ENCODE data around the gene CYP21A2.
A peak's percentile ranks its signal among the peaks of the same experiment; 100 is the strongest.
"Not testable (repeated sequence)": the region's sequence is repeated elsewhere in the genome, so short reads cannot be mapped to it uniquely, and the experiment has no call there.

CYP21A2 gene

DNA sequence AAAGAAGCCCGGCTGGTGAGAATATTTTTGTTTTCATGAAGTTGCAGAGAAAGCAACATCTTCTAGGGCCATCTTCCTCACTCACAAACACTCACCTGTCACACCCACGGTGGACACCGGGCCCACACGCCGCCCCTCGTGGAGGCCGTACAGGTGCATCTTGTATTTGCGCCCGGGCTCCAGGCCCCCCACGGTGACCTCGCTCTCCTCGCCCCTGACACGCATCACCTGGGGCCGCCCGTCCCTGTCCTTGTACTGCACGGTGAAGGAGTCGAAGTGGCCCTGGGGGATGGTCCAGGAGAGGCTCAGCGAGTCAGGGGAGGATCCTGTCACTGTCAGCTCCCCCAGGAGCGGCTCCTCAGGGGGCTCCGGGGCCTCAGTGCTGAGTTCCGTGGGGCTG, 17.5 kb downstream of the CYP21A2 start:
- DNase-seq (ENCODE audit: low spot score) = not testable (repeated sequence)

DNA sequence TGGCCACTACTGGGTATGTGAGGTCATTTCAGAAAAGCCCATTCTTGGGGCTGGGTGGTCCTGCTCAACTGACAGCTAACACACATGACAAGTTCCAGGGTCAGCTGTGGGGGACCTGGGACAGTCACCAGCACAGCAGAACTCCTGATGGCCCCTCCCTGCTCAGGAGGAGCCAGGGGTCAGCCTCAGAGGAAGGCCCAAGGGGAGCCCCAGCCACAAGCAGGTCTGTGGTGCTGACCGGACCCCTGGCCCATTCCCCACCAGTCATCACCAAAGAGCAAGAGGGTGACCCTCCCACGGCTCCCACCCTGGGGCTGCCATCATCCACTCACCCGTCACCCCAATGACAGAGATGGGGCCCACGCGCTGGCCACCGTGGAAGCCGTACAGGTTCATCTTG, 18.0 kb downstream of the CYP21A2 start:
- DNase-seq (ENCODE audit: low spot score) = no peak

DNA sequence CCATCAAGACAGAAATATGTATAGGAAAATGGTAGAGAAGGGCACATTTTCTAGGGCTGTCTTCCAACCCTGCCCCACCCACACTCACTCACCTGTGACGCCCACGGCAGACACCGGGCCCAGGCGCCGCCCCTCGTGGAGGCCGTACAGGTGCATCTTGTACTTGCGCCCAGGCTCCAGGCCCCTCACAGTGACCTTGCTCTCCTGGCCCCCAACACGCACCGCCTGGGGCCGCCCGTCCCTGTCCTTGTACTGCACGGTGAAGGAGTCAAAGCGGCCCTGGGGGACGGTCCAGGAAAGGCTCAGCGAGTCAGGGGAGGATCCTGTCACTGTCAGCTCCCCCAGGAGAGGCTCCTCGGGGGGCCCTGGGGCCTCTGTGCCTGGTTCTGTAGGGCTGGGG, 19.8 kb downstream of the CYP21A2 start:
- no peak for DNase-seq (ENCODE audit: low spot score)

GRCh38 chr6:32058511-32058963, 20.3 kb downstream of the CYP21A2 start:
- DNase-seq (ENCODE audit: low spot score) = no peak

DNA sequence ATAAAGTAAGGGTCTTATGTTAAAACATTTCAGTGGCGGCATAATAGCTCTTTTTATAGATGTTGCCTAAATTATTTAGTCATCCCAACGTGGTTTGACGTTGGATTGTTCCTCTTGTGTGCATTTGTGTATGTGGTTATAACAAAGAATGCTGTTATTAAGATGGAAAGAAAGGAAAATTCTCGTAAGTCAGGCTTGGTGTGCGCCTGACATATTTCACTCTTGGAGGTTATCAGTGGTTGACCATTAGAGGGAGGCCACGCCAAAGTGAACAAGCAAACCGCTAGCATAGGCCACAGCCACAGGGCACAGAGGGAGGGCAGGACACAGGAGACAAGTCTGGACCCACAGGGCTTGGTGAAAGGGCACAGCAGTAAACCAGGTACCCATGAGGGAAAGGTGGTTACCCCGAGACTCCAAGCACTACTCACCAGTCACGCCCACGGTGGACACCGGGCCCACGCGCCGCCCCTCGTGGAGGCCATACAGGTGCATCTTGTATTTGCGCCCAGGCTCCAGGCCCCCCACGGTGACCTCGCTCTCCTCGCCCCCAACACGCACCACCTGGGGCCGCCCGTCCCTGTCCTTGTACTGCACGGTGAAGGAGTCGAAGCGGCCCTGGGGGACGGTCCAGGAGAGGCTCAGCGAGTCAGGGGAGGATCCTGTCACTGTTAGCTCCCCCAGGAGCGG, 22.9 kb downstream of the CYP21A2 start:
- no peak for DNase-seq (ENCODE audit: low spot score)

- DNase-seq (ENCODE audit: low spot score) = no peak
These were observed 26.5 kb downstream of the CYP21A2 start for GRCh38 chr6:32064706-32065105.

DNA sequence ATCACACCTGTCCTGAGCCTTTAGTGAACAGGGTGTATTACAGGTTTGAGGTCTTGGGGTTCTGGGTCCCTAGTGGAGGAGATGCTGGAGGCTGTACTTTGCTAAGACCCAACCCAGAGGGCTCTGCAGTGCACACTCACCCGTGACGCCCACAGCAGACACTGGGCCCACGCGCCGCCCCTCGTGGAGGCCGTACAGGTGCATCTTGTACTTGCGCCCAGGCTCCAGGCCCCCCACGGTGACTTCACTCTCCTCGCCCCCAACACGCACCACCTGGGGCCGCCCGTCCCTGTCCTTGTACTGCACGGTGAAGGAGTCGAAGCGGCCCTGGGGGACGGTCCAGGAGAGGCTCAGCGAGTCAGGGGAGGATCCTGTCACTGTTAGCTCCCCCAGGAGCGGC, 29.3 kb downstream of the CYP21A2 start:
- not testable (repeated sequence) for DNase-seq (ENCODE audit: low spot score)

GRCh38 chr6:32068315-32068714, 30.1 kb downstream of the CYP21A2 start:
- DNase-seq (ENCODE audit: low spot score) = not testable (repeated sequence)

- no peak for DNase-seq (ENCODE audit: low spot score)
These were observed 30.7 kb downstream of the CYP21A2 start for GRCh38 chr6:32068867-32069266.

DNA sequence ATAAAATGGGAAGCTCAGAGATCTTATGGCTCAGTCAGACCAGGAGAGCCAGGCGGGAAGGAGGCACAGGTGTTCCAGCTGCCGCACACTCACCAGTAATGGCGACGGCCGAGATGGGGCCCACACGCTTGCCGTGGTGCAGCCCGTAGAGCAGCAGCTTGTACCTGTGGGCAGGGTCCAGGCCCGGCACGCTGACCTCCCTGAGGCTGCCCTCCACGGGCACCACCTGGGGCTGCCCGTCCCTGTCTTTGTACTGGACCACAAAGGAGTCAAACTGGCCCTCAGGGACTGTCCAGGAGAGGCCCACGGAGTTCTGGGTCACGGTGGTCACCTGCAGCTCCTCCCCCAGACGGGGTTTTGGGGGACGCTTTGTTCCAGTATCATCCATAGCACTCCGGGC, 31.2 kb downstream of the CYP21A2 start:
- no peak for DNase-seq (ENCODE audit: low spot score)

GRCh38 chr6:32069878-32070515, 31.8 kb downstream of the CYP21A2 start:
- DNase-seq (ENCODE audit: low spot score) = no peak

DNA sequence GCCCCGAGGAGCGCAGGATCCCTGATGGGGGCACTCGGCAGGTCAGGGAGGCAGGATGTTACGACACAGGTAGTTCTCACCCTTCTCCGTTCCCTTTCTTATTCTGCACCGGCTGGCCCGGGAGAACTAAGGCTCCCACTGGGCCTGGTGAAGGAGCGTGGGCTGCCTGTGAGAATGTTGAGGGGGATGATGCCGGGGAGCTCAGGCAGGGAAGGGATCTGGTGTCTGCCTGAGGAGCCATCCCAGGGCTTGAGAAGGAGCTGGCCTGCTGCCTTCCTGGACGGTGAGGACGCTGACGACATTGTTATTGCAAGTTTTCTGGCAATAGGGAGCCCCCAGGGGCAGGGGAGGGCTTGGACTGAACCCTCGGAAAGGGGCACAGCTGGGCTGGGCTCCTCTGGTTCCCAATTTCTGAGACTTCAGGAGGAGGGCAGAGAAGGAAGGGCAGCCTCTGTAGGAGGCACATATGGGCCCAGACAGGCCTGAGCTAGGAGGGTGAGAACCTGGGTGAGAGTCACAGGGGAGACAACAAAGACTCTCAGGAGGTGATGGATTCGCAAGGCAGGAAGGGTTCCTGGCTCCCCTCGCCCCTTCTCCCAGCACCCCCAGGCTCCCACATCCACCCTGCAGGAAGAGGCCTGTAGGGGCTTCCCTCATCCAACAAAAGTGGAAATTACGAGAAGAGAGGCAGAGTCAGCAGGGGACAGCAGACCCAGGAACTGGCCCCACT, 32.8 kb downstream of the CYP21A2 start:
- DNase-seq (ENCODE audit: low spot score) = no peak

DNA sequence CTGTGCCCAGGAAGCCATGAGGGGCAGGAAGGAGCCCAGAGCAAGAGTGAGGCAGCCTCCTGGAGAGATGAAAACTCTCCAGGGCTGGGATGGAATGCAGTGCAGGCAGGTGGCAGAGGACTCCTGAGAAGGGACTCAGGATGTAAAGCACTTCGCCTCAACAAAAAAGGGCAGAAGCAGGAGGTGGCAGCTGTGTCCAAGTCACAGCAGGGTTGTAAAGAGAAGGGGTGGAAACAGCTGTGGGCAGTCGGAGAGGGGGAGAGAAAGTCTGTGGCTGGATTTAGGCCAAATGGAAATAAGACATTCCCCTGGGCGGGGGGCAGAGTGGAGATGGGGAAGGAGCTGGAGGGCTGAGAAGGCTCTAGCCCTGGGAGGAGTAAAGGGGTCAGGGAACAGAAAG, 34.9 kb downstream of the CYP21A2 start:
- no peak for DNase-seq (ENCODE audit: low spot score)

- no peak for DNase-seq (ENCODE audit: low spot score)
These were observed 35.4 kb downstream of the CYP21A2 start for GRCh38 chr6:32073613-32074012.

GRCh38 chr6:32074996-32075532, 36.8 kb downstream of the CYP21A2 start:
- no peak for DNase-seq (ENCODE audit: low spot score)

GRCh38 chr6:32075781-32076180, 37.6 kb downstream of the CYP21A2 start:
- no peak for DNase-seq (ENCODE audit: low spot score)

DNA sequence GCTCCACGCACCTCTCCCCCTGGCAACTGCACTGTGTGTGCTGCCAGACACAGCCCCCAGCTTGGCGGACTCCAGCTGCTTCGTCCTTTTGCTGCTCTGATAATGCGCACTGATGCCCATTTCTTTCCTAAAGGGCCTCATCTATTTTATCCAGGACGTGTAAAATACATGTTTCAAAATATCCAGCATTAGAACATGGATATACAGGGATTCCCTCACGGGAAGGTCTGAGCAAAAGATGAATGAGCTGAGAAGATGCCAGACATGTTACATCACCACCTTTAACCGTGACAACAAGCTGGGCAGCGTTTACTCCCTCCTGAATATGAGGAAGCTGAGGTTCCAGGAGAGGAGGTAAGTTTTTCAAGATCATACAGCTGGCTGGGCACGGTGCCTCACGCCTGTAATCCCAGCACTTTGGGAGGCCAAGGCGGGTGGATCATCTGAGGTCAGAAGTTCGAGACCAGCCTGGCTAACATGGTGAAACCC, 38.1 kb downstream of the CYP21A2 start:
- no peak for DNase-seq (ENCODE audit: low spot score)

- DNase-seq (ENCODE audit: low spot score) = no peak
These were observed 41.5 kb downstream of the CYP21A2 start for GRCh38 chr6:32079566-32080290.

DNA sequence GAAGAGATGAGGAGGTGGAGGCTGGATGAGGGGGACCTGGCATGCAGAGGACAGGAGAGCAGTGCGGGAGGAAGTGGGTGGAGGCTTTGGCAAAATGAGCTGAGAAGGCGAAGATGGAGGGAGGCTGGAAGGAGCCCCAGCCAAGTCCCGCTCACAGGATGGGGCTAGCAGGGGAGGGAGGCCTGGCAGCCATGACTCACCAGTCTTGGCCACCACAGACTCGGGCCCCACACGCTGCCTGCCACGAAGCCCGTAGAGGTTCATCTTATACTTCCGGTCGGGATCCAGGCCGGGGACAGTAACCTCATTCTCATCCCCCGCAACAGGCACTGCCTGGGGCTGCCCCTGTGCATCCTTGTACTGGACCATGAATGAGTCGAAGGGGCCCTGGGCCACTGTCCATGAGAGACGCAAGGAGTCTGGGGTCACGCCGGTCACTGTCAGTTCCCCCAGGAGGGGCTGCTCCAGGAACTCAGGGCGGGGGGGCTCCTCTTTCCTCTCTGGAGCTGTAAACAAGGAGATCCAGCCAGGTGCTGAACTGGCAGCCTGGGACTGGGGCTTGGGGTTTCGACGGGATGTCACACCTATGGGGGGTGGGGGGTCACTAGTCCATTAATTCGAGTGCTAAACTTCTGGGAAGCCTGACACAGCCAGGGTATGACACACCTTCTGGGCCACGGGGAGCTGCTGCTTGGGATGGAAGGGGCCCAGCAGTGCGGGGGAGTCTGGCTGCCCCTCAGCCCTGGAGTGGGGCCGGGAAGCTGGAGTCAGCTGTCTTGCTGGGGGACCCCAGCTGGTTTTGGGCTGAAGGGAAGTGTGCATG, 43.2 kb downstream of the CYP21A2 start:
- peak; percentile 7 for DNase-seq (ENCODE audit: low spot score)

- no peak for DNase-seq (ENCODE audit: low spot score)
These were observed 44.3 kb downstream of the CYP21A2 start for GRCh38 chr6:32082478-32082877.

GRCh38 chr6:32082935-32083334, 44.7 kb downstream of the CYP21A2 start:
- DNase-seq (ENCODE audit: low spot score) = no peak

All from kidney capillary endothelial cell (primary cell).